RWPE1 (cell line): ENCODE measurements around the gene UGT3A1.

Experiments
- CTCF ChIA-PET: fragments of 350-600 bp; sonication (Branson Sonifier 250); formaldehyde crosslinking; extraction: SDS; loops from one replicate; lab custom pipeline; 2021; lab: Yijun Ruan, JAX
- POLR2A ChIA-PET: fragments of 400-600 bp; formaldehyde crosslinking; extraction: SDS; loops from one replicate; lab custom pipeline; 2020; ENCODE audit warnings: antibody characterized with exemption; ENCODE audit not compliant: low non-redundant PET; lab: Yijun Ruan, JAX
- DNase-seq: peaks from one replicate; pipeline ENCODE4 v3.0.0; 2012; ENCODE audit warnings: low spot score
- H3K27ac ChIP-seq: fragments of 450-650 bp; 2 replicates; pipeline ENCODE4 v1.5.1; 2017
- TF ChIP-seq, protein P1 (sequence below): fragments of 450-650 bp; conservative IDR thresholded peaks from 2 replicates; pipeline ENCODE4 v1.5.1; 2017; ENCODE audit warnings: low read depth, mild to moderate bottlenecking

The UGT3A1 gene

GRCh38 chr5:35908228-35908627 is 83.0 kb downstream of the UGT3A1 start:
- no peak for DNase-seq
- TF ChIP-seq, protein P1, sequence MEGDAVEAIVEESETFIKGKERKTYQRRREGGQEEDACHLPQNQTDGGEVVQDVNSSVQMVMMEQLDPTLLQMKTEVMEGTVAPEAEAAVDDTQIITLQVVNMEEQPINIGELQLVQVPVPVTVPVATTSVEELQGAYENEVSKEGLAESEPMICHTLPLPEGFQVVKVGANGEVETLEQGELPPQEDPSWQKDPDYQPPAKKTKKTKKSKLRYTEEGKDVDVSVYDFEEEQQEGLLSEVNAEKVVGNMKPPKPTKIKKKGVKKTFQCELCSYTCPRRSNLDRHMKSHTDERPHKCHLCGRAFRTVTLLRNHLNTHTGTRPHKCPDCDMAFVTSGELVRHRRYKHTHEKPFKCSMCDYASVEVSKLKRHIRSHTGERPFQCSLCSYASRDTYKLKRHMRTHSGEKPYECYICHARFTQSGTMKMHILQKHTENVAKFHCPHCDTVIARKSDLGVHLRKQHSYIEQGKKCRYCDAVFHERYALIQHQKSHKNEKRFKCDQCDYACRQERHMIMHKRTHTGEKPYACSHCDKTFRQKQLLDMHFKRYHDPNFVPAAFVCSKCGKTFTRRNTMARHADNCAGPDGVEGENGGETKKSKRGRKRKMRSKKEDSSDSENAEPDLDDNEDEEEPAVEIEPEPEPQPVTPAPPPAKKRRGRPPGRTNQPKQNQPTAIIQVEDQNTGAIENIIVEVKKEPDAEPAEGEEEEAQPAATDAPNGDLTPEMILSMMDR = no peak
- H3K27ac ChIP-seq = no peak overlapping the region
- ChIA-PET CTCF (interaction anchor here (0.7 kb wide), 1 partner anchor 89 kb away, joined by 3 read pairs; no protein-coding TSS in a partner anchor), POLR2A (no interaction called here)

DNA sequence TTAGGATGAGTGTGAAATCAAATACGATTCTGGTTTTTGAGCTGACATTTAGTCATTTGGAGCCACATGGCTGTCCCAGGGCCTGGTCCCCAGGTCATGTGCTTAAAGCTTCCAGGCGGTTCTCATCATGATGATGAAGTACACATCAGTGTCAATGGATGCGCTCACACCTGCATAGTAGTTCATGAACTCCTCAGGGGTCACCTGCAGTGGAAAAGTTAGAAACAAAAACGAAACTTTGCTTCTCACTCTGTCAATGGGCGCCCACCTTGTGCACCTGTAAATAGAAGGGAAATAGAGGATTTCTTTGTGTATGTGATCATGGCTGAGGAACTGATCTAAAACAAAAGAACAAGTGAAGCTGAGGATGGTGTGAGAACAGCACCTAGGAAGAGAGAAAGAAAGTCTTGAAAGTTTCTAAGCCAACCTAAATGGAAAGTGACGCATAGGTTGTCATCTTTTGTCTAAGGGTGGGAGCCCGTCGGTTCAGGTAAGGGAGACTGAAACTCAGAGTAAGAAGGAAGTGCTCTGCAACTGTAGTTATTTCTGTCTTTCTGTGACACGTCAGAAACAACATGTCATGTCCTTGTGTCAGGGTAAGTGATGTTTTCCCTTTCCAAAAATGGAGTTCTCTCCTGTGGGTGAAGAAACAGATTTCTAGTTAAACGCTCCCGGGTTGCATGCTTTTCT is 86.6 kb downstream of the UGT3A1 start:
- no peak for DNase-seq
- TF ChIP-seq, protein P1 = no peak
- CTCF ChIA-PET = no interaction called here
- H3K27ac ChIP-seq = no peak overlapping the region
- POLR2A ChIA-PET = no interaction called here

GRCh38 chr5:35903631-35904203 is 87.5 kb downstream of the UGT3A1 start:
- POLR2A ChIA-PET = no interaction called here
- no peak for DNase-seq
- CTCF ChIA-PET = interaction anchor here (0.7 kb wide), 2 partner anchors 127 to 137 kb away, joined by 3 read pairs; no protein-coding TSS in a partner anchor
- no peak overlapping the region for H3K27ac ChIP-seq
- TF ChIP-seq, protein P1 = no peak

- CTCF ChIA-PET = interaction anchor here (0.5 kb wide), 1 partner anchor 31 kb away, joined by 4 read pairs; no protein-coding TSS in a partner anchor
Observed at GRCh38 chr5:35902046-35902672, 89.0 kb downstream of the UGT3A1 start.

More at GRCh38 chr5:35902046-35902672, 89.0 kb downstream of the UGT3A1 start:
- DNase-seq = no peak
- POLR2A ChIA-PET = no interaction called here
- H3K27ac ChIP-seq = no peak overlapping the region
- TF ChIP-seq, protein P1 = no peak
